Kidney (tissue), 14 donors: ENCODE measurements around the gene PIM1. TPM values are rescaled to one million over a fixed set of nuclear protein-coding genes. Genes with fewer than 3 reads are reported as not detected.

Experiments used
- DNase-seq, 5 donors: peaks; one replicate each; pipeline ENCODE4 v3.0.0-alpha.2; 2013 to 2020
- FAIRE-seq: peaks from 2 replicates; lab custom pipeline; 2012; peaks lifted over from hg19 to GRCh38; lab: Jason Lieb, UNC
- H3K27ac ChIP-seq, 2 donors: one replicate each; pipeline ENCODE4 v1.7.0; 2013; ENCODE audit warnings: low read depth in 2 of 2, low read length in 2 of 2, inconsistent platforms in 1 of 2
- H3K27me3 ChIP-seq: one replicate; pipeline ENCODE4 v1.7.1; 2013; ENCODE audit warnings: low read length, inconsistent platforms; ENCODE audit not compliant: control insufficient read depth, insufficient read depth
- H3K36me3 ChIP-seq, 3 donors: one replicate each; pipeline versions ENCODE4 v1.7.0 to v1.7.1; 2013; ENCODE audit warnings: low read length in 3 of 3, control low read depth in 1 of 3, inconsistent platforms in 1 of 3; ENCODE audit not compliant: insufficient read depth in 3 of 3, control insufficient read depth in 2 of 3
- H3K4me1 ChIP-seq, 3 donors: one replicate each; pipeline versions ENCODE4 v1.7.0 to v1.7.1; 2013; ENCODE audit warnings: low read length in 3 of 3, inconsistent platforms in 1 of 3, low read depth in 1 of 3; ENCODE audit not compliant: control insufficient read depth in 2 of 3, insufficient read depth in 2 of 3
- H3K4me3 ChIP-seq, 3 donors: one replicate each; pipeline versions ENCODE4 v1.7.0 to v1.8.1; 2013; ENCODE audit warnings: low read length in 3 of 3, control low read depth in 1 of 3, inconsistent platforms in 1 of 3
- H3K9ac ChIP-seq, 3 donors: one replicate each; pipeline versions ENCODE4 v1.7.0 to v1.7.1; 2013; ENCODE audit warnings: low read length in 3 of 3, control low read depth in 1 of 3, inconsistent platforms in 1 of 3
- H3K9me3 ChIP-seq, 3 donors: one replicate each; pipeline versions ENCODE4 v1.7.0 to v1.7.1; 2013; ENCODE audit warnings: low read length in 3 of 3, control low read depth in 1 of 3, inconsistent platforms in 1 of 3; ENCODE audit not compliant: control insufficient read depth in 2 of 3, insufficient read depth in 1 of 3
- CTCF ChIP-seq: IDR thresholded peaks from 3 replicates; pipeline ENCODE4 v1.5.1; 2012; ENCODE audit warnings: mild to moderate bottlenecking, moderate library complexity, borderline replicate concordance; ENCODE audit not compliant: insufficient read depth; ENCODE audit errors: extremely low read depth
- intact Hi-C: fragments of 100-400 bp; cut with DNase I; formaldehyde crosslinking; loops from one replicate; pipeline ENCODE4 v1.11.1; 2022
- polyA plus RNA-seq: library from polyadenylated mRNA; stranded (reverse); fragments of 350-450 nt; fragmentation: Illumina TruSeq; extraction: RNeasy Lipid Tissue Mini Kit (QIAGEN cat#74804); gene quantifications from one replicate; pipeline ENCODE4 v1.2.3, GENCODE V29; 2014; ENCODE audit warnings: low read depth, low replicate concordance; ENCODE audit not compliant: insufficient read depth
- total RNA-seq: library from RNA; stranded (reverse); fragmentation: NEBNext Ultra II Directional; extraction: Animal tissue kit (Norgen Biotek cat#: 25700); gene quantifications from one replicate; pipeline ENCODE4 v1.2.1, GENCODE V29; 2021
- donor health status: control.
- donor health status: control.
- donor health status: control.
- donor health status: control.
- donor health status: control.
- donor health status: DM: yes; HTN: yes; CAD: no.
- donor health status: Normal renal cell carcinoma (clear cell type).

Gene PIM1
- total and polyA plus RNA-seq, 2 donors from 2014 or later: 19.1 to 30.4 TPM

DNA sequence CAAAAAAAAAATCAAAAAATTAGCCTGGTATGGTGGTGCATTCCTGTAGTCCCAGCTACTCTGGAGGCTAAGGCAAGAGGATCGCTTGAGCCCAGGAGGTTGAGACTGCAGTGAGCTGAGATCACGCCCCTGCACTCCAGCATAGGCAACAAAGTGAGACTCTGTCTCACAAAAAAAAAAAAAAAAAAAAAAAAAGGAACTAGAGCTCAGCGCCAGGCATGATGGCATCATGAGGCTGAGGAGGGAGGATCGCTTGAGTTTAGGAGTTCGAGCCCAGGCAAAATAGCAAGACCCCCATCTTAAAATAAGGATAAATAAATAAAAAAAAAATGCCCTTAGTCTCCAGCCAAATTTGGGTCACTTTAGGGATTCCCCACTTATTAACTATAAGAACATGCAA is 40.4 kb upstream of the PIM1 start:
- no peak for TF ChIP-seq CTCF
- Histone ChIP-seq H3K4me1 (peaks cover 2 to 23% (median 19%) of the 10 kb centered on the region in 3 donors), H3K27ac (no peak overlapping the region), H3K36me3 (no peaks in the 10 kb centered on the region), H3K27me3 (no peaks in the 10 kb centered on the region), H3K9me3 (no peaks in the 10 kb centered on the region), H3K9ac (no peak overlapping the region), H3K4me3 (no peak overlapping the region)
- peak in 1 of 5 donors; percentile 7 for DNase-seq
- intact Hi-C loops: no loop called here
- FAIRE-seq: no peak

DNA sequence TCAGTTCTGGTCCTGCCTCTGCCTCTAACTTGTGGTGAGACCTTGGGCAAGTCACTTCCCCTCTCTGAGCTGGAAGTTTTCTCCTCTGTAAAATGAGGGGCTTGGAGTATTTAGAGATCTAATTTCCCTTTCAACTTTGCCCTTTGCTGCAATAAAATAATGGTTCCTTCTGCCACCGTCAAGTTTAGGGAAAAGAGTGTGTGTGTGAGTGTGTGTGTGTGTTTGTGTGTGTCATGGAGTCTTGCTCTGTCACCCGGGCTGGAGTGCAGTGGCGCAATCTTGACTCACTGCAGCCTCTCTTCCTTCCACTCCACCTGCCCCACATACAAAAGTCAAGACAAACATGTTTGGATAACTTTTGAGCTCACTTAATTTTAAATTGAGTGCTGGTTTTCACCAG is 39.2 kb upstream of the PIM1 start:
- no peak overlapping the region for H3K4me3 ChIP-seq
- no peaks in the 10 kb centered on the region for H3K36me3 ChIP-seq
- intact Hi-C loops: no loop called here
- peaks cover 2 to 30% (median 20%) of the 10 kb centered on the region in 3 donors for H3K4me1 ChIP-seq
- FAIRE-seq (no peak), DNase-seq (peak in 3 of 5 donors; percentile 30 to 78 (median 35))
- H3K27me3 ChIP-seq: no peaks in the 10 kb centered on the region
- no peak overlapping the region for H3K27ac ChIP-seq
- no peaks in the 10 kb centered on the region for H3K9me3 ChIP-seq
- no peak overlapping the region for H3K9ac ChIP-seq
- no peak for TF ChIP-seq CTCF

GRCh38 chr6:37131104-37131959 is 38.6 kb upstream of the PIM1 start:
- no peak for TF ChIP-seq CTCF
- peaks cover 0 to 32% (median 14%) of the 10 kb centered on the region in 3 donors for H3K4me1 ChIP-seq
- peak overlapping the region; percentile 51 to 75 for H3K27ac ChIP-seq
- H3K36me3 ChIP-seq: no peaks in the 10 kb centered on the region
- H3K4me3 ChIP-seq: no peak overlapping the region
- no peaks in the 10 kb centered on the region for H3K27me3 ChIP-seq
- no peak for FAIRE-seq
- peak overlapping the region in 1 of 3 donors; percentile 67 for H3K9ac ChIP-seq
- H3K9me3 ChIP-seq: no peaks in the 10 kb centered on the region
- intact Hi-C loops: no loop called here
- peak in 4 of 5 donors; percentile 35 to 86 (median 54) for DNase-seq
